Measurements from ENCODE around the gene UTY. TPM values are rescaled to one million over a fixed set of nuclear protein-coding genes. Genes with fewer than 3 reads are reported as not detected.

UTY gene
- total and polyA plus RNA-seq, 2 of the 13 experiments (the other 11 are each of a cell fraction or from before 2014, with no cell fraction given): not detected

DNA sequence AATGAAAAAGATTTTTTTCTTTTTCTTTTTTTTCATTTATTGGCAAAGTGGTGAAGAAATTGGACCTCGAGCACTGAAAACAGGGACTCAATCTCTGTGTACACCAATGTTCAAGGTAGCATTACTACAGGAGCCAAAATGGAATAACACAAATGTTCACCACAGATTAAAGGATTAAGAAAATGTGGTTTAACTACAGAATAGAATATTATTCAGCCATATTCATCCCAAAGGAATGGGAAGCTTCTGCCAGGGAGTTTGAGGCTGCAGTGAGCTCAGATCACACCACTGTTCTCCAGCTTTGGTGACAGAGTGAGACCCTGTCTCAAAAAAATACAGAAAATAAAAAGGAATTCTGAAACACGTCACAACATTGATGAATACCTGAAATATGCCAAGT lies 81.0 kb downstream of the UTY start (continued):
- TF ChIP-seq, protein P1, sequence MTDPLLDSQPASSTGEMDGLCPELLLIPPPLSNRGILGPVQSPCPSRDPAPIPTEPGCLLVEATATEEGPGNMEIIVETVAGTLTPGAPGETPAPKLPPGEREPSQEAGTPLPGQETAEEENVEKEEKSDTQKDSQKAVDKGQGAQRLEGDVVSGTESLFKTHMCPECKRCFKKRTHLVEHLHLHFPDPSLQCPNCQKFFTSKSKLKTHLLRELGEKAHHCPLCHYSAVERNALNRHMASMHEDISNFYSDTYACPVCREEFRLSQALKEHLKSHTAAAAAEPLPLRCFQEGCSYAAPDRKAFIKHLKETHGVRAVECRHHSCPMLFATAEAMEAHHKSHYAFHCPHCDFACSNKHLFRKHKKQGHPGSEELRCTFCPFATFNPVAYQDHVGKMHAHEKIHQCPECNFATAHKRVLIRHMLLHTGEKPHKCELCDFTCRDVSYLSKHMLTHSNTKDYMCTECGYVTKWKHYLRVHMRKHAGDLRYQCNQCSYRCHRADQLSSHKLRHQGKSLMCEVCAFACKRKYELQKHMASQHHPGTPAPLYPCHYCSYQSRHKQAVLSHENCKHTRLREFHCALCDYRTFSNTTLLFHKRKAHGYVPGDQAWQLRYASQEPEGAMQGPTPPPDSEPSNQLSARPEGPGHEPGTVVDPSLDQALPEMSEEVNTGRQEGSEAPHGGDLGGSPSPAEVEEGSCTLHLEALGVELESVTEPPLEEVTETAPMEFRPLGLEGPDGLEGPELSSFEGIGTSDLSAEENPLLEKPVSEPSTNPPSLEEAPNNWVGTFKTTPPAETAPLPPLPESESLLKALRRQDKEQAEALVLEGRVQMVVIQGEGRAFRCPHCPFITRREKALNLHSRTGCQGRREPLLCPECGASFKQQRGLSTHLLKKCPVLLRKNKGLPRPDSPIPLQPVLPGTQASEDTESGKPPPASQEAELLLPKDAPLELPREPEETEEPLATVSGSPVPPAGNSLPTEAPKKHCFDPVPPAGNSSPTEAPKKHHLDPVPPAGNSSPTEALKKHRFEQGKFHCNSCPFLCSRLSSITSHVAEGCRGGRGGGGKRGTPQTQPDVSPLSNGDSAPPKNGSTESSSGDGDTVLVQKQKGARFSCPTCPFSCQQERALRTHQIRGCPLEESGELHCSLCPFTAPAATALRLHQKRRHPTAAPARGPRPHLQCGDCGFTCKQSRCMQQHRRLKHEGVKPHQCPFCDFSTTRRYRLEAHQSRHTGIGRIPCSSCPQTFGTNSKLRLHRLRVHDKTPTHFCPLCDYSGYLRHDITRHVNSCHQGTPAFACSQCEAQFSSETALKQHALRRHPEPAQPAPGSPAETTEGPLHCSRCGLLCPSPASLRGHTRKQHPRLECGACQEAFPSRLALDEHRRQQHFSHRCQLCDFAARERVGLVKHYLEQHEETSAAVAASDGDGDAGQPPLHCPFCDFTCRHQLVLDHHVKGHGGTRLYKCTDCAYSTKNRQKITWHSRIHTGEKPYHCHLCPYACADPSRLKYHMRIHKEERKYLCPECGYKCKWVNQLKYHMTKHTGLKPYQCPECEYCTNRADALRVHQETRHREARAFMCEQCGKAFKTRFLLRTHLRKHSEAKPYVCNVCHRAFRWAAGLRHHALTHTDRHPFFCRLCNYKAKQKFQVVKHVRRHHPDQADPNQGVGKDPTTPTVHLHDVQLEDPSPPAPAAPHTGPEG (CRISPR knock-in tag; IDR thresholded peaks at IDR 0.05): no peak
- TF ChIP-seq EED (CRISPR knock-in tag; IDR thresholded peaks at IDR 0.05) (no peak), SMYD3 (CRISPR knock-in tag; IDR thresholded peaks at IDR 0.05) (no peak), ZMAT3 (CRISPR knock-in tag; conservative IDR thresholded peaks at IDR 0.05) (no peak)
- TF ChIP-seq, protein P2, sequence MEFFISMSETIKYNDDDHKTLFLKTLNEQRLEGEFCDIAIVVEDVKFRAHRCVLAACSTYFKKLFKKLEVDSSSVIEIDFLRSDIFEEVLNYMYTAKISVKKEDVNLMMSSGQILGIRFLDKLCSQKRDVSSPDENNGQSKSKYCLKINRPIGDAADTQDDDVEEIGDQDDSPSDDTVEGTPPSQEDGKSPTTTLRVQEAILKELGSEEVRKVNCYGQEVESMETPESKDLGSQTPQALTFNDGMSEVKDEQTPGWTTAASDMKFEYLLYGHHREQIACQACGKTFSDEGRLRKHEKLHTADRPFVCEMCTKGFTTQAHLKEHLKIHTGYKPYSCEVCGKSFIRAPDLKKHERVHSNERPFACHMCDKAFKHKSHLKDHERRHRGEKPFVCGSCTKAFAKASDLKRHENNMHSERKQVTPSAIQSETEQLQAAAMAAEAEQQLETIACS (CRISPR knock-in tag; IDR thresholded peaks at IDR 0.05): no peak

DNA sequence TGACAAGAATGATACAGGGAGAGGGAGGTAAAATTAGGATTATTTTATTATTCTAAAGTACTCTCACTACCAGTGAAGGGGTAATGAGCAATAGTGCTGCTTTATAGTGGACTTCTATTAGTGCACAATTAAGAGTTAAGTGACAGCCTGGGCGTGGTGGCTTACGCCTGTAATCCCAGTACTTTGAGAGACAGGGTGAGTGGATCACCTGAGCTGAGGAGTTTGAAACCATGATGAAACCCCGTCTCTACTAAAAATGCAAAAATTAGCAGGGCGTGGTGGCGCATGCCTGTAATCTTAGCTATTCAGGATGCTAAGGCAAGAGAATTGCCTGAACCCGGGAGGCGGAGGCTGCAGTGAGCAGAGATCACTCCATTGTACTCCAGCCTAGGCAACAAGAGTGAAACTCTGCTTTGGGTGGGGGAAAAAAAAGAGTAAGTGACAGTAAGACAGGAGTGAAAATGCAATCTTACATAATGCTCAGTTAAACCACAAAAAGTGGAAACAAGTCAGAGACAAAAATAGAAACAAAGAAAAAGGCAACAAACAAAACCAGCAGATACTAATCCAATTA lies 98.6 kb downstream of the UTY start:
- 35% methylated on average over 4 of the region's 7 CpGs for WGBS (ENCODE audit: low lambda C conversion rate)
- CTCF ChIA-PET (ENCODE audit: low intra/inter-chr PET ratio, low total read pairs): no interaction called here
- no peak overlapping the region for H3K9ac ChIP-seq (ENCODE audit: insufficient read depth, low read depth, low read length)
- no peak overlapping the region for H3K27ac ChIP-seq (ENCODE audit: extremely low read length, insufficient read depth, low read length)
- no peaks in the 10 kb centered on the region for H3K27me3 ChIP-seq (ENCODE audit: control insufficient read depth in 1 of 2, insufficient read depth in 2 of 2, low read length in 2 of 2)
- POLR2A ChIA-PET: no interaction called here
- no peaks in the 10 kb centered on the region for H3K9me3 ChIP-seq (ENCODE audit: low read length)
- no peaks in the 10 kb centered on the region for H3K4me1 ChIP-seq (ENCODE audit: insufficient read depth, low read length)
- no peaks in the 10 kb centered on the region for H3K79me2 ChIP-seq (ENCODE audit: insufficient read depth, low read length)
- in situ Hi-C loops (cut with HindIII; ENCODE audit: extremely low pct_ligation_motif_present, low pct_unique_long_range_greater_than_20kb): no loop called here
- H4K20me1 ChIP-seq (ENCODE audit: insufficient read depth, low read length): no peaks in the 10 kb centered on the region
- no peak for DNase-seq (ENCODE audit: low spot score)
- intact Hi-C loops (cut with micrococcal nuclease; ENCODE audit: unreplicated experiment): no loop called here
- H3K4me2 ChIP-seq (ENCODE audit: low read depth, low read length): no peak overlapping the region
- ATAC-seq: no peak
- H3K4me3 ChIP-seq (replicated peaks in 1 of 3; ENCODE audit: insufficient read depth in 1 of 3, low read depth in 2 of 3, low read length in 3 of 3): no peak overlapping the region
- no TSS peak for BruUV-seq (replicated peaks)
- no peaks in the 10 kb centered on the region for H3K36me3 ChIP-seq (replicated peaks in 1 of 2; ENCODE audit: control insufficient read depth in 1 of 2, insufficient read depth in 2 of 2, low read length in 2 of 2)
- H2AFZ ChIP-seq (ENCODE audit: low read length): no peak overlapping the region
- FAIRE-seq: no peak
- TF ChIP-seq, protein P3, sequence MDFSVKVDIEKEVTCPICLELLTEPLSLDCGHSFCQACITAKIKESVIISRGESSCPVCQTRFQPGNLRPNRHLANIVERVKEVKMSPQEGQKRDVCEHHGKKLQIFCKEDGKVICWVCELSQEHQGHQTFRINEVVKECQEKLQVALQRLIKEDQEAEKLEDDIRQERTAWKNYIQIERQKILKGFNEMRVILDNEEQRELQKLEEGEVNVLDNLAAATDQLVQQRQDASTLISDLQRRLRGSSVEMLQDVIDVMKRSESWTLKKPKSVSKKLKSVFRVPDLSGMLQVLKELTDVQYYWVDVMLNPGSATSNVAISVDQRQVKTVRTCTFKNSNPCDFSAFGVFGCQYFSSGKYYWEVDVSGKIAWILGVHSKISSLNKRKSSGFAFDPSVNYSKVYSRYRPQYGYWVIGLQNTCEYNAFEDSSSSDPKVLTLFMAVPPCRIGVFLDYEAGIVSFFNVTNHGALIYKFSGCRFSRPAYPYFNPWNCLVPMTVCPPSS (IDR thresholded peaks at IDR 0.05): no peak
- TF ChIP-seq U2AF2 (IDR thresholded peaks at IDR 0.05; ENCODE audit: low read depth, low read length): no peak
- TF ChIP-seq GABPA (IDR thresholded peaks at IDR 0.05; ENCODE audit: low read depth, low read length): no peak
- no peak for TF ChIP-seq GABPA (CRISPR knock-in tag; IDR thresholded peaks at IDR 0.05; ENCODE audit: low read depth)
- TF ChIP-seq KLF15 (CRISPR knock-in tag; IDR thresholded peaks at IDR 0.05; ENCODE audit: borderline replicate concordance): no peak
- no peak for TF ChIP-seq ZNF33A (CRISPR knock-in tag; IDR thresholded peaks at IDR 0.05; ENCODE audit: borderline replicate concordance)
- no peak for TF ChIP-seq ZFY (CRISPR knock-in tag; IDR thresholded peaks at IDR 0.05)
- TF ChIP-seq ZNF616 (CRISPR knock-in tag; IDR thresholded peaks at IDR 0.05; ENCODE audit: low read depth): no peak
- TF ChIP-seq ZNF24 (IDR thresholded peaks at IDR 0.05): no peak
- TF ChIP-seq NBN (conservative IDR thresholded peaks at IDR 0.05): no peak
- TF ChIP-seq SOX13 (IDR thresholded peaks at IDR 0.05): no peak
- TF ChIP-seq SOX13 (CRISPR knock-in tag; conservative IDR thresholded peaks at IDR 0.05 in 1 of 2, IDR thresholded peaks at IDR 0.05 in 1 of 2): no peak

Measured in HepG2 (cell line).